Heart right ventricle (tissue), 16 donors: ENCODE measurements around the gene PDS5B. TPM values are rescaled to one million over a fixed set of nuclear protein-coding genes. Genes with fewer than 3 reads are reported as not detected.

Experiments used
- ATAC-seq, 8 donors: fragments of 200-7000 bp; cut with Tn5 transposase; one replicate each; pipeline ENCODE4 v1.9.1; 2020; ENCODE audit warnings: mild to moderate bottlenecking in 8 of 8, moderate library complexity in 8 of 8, moderate number of reproducible peaks in 1 of 8
- DNase-seq, 2 donors: peaks; one replicate each; pipeline ENCODE4 v3.0.0-alpha.2; 2020
- H3K27ac ChIP-seq, 10 donors: fragments of 200-600 bp; sonication (generic) in 2 of 10; one replicate each; pipeline versions ENCODE4 v1.5.0 to v1.8.0; 2020 to 2022; ENCODE audit warnings: mild to moderate bottlenecking in 3 of 10
- H3K27me3 ChIP-seq, 7 donors: fragments of 200-600 bp; one replicate each; pipeline ENCODE4 v1.8.0; 2021 to 2022; ENCODE audit warnings: mild to moderate bottlenecking in 2 of 7
- H3K36me3 ChIP-seq, 9 donors: fragments of 200-600 bp; sonication (generic) in 1 of 9; one replicate each; pipeline versions ENCODE4 v1.5.0 to v1.8.0; 2020 to 2022; ENCODE audit warnings: mild to moderate bottlenecking in 2 of 9
- H3K4me1 ChIP-seq, 9 donors: fragments of 200-600 bp; sonication (generic) in 1 of 9; one replicate each; pipeline versions ENCODE4 v1.5.0 to v1.8.0; 2020 to 2022; ENCODE audit warnings: mild to moderate bottlenecking in 4 of 9
- H3K4me3 ChIP-seq, 10 donors: fragments of 200-600 bp; sonication (generic) in 2 of 10; one replicate each; pipeline versions ENCODE4 v1.5.0 to v1.8.0; 2020 to 2022; ENCODE audit warnings: mild to moderate bottlenecking in 7 of 10, moderate library complexity in 2 of 10
- H3K9me3 ChIP-seq, 11 donors: fragments of 200-600 bp in 10 of 11; sonication (generic) in 2 of 11; one replicate each; pipeline versions ENCODE4 v1.5.0 to v1.8.0; 2013 to 2022; ENCODE audit warnings: mild to moderate bottlenecking in 2 of 11, control low read depth in 1 of 11, moderate library complexity in 1 of 11
- CTCF ChIP-seq, 9 donors: fragments of 200-600 bp; sonication (generic) in 2 of 9; IDR thresholded peaks; one replicate each; pipeline versions ENCODE4 v1.5.0 to v1.8.0; 2021 to 2022; ENCODE audit warnings: antibody characterized with exemption in 9 of 9, mild to moderate bottlenecking in 5 of 9, moderate library complexity in 1 of 9
- WGBS, 2 donors: extraction: QIAGEN DNeasy Blood & Tissue Kit; methylation state at CpG; one replicate each; pipeline ENCODE4 v1.1.7; 2013; ENCODE audit warnings: inconsistent platforms in 1 of 2; 5-methylcytosine and 5-hydroxymethylcytosine counted together
- intact Hi-C, 10 donors: fragments of 100-400 bp; cut with DNase I; formaldehyde crosslinking; loops; one replicate each; pipeline versions ENCODE4 v1.11.1 to v1.14.2; 2022
- polyA plus RNA-seq, 2 donors: library from polyadenylated mRNA; stranded (reverse); fragments of 200-250 nt; gene quantifications; one replicate each; pipeline ENCODE4 v1.2.3, GENCODE V29; 2013
- total RNA-seq, 10 donors: library from RNA; stranded (reverse); fragmentation: NEBNext Ultra II Directional in 3 of 10; extraction: Animal tissue kit (Norgen Biotek cat#: 25700) in 3 of 10; gene quantifications; one replicate each; pipeline versions ENCODE4 v1.2.1 to v1.2.4, GENCODE V29; 2021 to 2023
- donor health status: Arrhythmogenic right ventricular cardiomyopathy.
- donor health status: ischemic (EF 13 %, LVEDD 7.1; RV severe dilation, severe dysfunction).
- donor health status: healthy with polysubstance abuse.
- donor health status: DM: no; HTN: yes; CAD: no.
- donor health status: DM: no; HTN: no; CAD: no.
- donor health status: ischemic (EF 25% LVEDD 6.9; RV normal size, moderate dysfunction).
- donor health status: ischemic (EF 25% LVEDD 5.7; RV mildly dilated, moderate dysfunction).
- donor health status: healthy.
- donor health status: DM: yes; HTN: yes; CAD: no.
- donor health status: Ischemic cardiomyopathy.
- donor health status: ischemic (EF 35%, LVEDD 5.7; RV mildly dilated, moderate dysfunction).
- donor health status: nonischemic (EF 11% LVEDD 7.7; RV severe dilation, severe dysfunction).
- donor health status: DM: yes; HTN: yes; CAD: no.
- donor health status: PGD.
- donor health status: ischemic (EF 29% LVEDD 5.4; RV normal size, mild dysfunction).
- donor health status: nonischemic (EF 23%, LVEDD 6.1; RV moderate dilation, normal function).

The PDS5B gene
- total and polyA plus RNA-seq, 12 donors, result 5.6 to 29.6 (median 19.9) TPM

- no peaks in the 10 kb centered on the region for H3K27me3 ChIP-seq
- no peak for TF ChIP-seq CTCF (IDR thresholded peaks at IDR 0.05)
- intact Hi-C loops, result no loop called here
- no peak for DNase-seq
- H3K9me3 ChIP-seq, result no peaks in the 10 kb centered on the region
- H3K4me1 ChIP-seq, result peaks cover 0 to 39% (median 9%) of the 10 kb centered on the region in 9 donors
- WGBS, 2 donors, result 73 to 79% methylated on average over 1 of the region's 1 CpG
- ATAC-seq, result no peak
- H3K27ac ChIP-seq, result no peak overlapping the region
- H3K36me3 ChIP-seq, result no peaks in the 10 kb centered on the region
- H3K4me3 ChIP-seq, result no peak overlapping the region
Measured at GRCh38 chr13:32642858-32643257, 56.6 kb downstream of the PDS5B start.

GRCh38 chr13:32645854-32646253 is 59.6 kb downstream of the PDS5B start:
- H3K27me3 ChIP-seq, result no peaks in the 10 kb centered on the region
- H3K4me3 ChIP-seq, result no peak overlapping the region
- no peaks in the 10 kb centered on the region for H3K36me3 ChIP-seq
- no peaks in the 10 kb centered on the region for H3K9me3 ChIP-seq
- H3K4me1 ChIP-seq, result peaks cover 3 to 49% (median 31%) of the 10 kb centered on the region in 9 donors
- H3K27ac ChIP-seq, result no peak overlapping the region
- intact Hi-C loops, result no loop called here
- no peak for TF ChIP-seq CTCF (IDR thresholded peaks at IDR 0.05)
- no peak for ATAC-seq
- 79 to 84% methylated on average over 2 of the region's 2 CpGs for WGBS, 2 donors
- DNase-seq, result no peak

GRCh38 chr13:32647926-32648325 is 61.7 kb downstream of the PDS5B start:
- ATAC-seq, result no peak

GRCh38 chr13:32650705-32651311 is 64.6 kb downstream of the PDS5B start:
- TF ChIP-seq CTCF (IDR thresholded peaks at IDR 0.05), result peak in 8 of 9 donors; percentile 53 to 83 (median 72)
- Histone ChIP-seq H3K9me3 (peaks cover 0 to 2% (median 0%) of the 10 kb centered on the region in 11 donors), H3K27ac (no peak overlapping the region), H3K36me3 (peaks cover 0 to 3% (median 0%) of the 10 kb centered on the region in 9 donors), H3K27me3 (no peaks in the 10 kb centered on the region), H3K4me3 (no peak overlapping the region), H3K4me1 (peaks cover 3 to 37% (median 26%) of the 10 kb centered on the region in 9 donors)
- DNase-seq (peak in 1 of 2 donors; percentile 53), ATAC-seq (peak in 7 of 8 donors; percentile 49 to 85 (median 77))
- intact Hi-C loops, result loop anchor here in 4 of 10 donors (2.0 to 10.0 kb wide), 4 partner anchors 64 to 276 kb away; partner anchors contain the start of gene PDS5B (in 3 of the 4)
- WGBS, 2 donors, result 21 to 23% methylated on average over 3 of the region's 3 CpGs

More at GRCh38 chr13:32647926-32648325, 61.7 kb downstream of the PDS5B start:
- Histone ChIP-seq H3K27ac (no peak overlapping the region), H3K9me3 (no peaks in the 10 kb centered on the region), H3K27me3 (no peaks in the 10 kb centered on the region), H3K4me3 (no peak overlapping the region), H3K36me3 (peaks cover 0 to 3% (median 0%) of the 10 kb centered on the region in 9 donors), H3K4me1 (peaks cover 3 to 40% (median 30%) of the 10 kb centered on the region in 9 donors)
- no peak for DNase-seq
- intact Hi-C loops, result no loop called here
- 50 to 73% methylated on average over 1 of the region's 1 CpG for WGBS, 2 donors
- TF ChIP-seq CTCF (IDR thresholded peaks at IDR 0.05), result no peak
